HL-60 (cell line): Measurements from ENCODE around the gene CCM2.

ENCODE experiments used
- POLR2AphosphoS5 ChIP-seq: IDR thresholded peaks from 2 replicates; pipeline ENCODE4 v1.6.1; 2012; ENCODE audit warnings: low read depth
- SPI1 ChIP-seq: IDR thresholded peaks from 2 replicates; pipeline ENCODE4 v1.6.1; 2012; ENCODE audit warnings: low read depth, mild to moderate bottlenecking, borderline replicate concordance
- TF ChIP-seq, protein P1 (sequence below): IDR thresholded peaks from one replicate; pipeline ENCODE4 v1.5.1; 2011; ENCODE audit warnings: low read length, control low read depth, inconsistent platforms; ENCODE audit not compliant: insufficient read depth
- TF ChIP-seq, protein P2 (sequence below): IDR thresholded peaks from 2 replicates; pipeline ENCODE4 v1.6.1; 2012; ENCODE audit warnings: low read depth; ENCODE audit not compliant: insufficient replicate concordance

DNA sequence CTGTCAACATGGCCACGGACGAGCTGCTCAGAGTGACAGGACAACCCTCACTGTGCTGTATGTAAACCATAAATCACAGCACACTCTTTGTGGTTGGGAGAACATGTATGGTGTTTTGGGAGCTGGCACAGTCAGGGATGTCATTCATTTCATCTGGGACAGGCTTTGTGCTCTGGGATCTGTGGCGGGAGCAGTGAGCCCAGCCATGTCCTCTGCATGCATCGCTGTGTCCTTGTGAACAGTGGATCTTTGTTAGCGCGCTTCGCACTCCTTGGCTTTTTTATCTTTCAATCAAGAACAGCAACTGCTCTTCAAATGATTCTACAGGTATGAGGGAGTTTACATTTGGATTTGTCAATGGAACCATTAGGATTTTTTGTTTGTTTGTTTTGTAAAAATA is 7.1 kb downstream of the CCM2 start:
- TF ChIP-seq, protein P1, sequence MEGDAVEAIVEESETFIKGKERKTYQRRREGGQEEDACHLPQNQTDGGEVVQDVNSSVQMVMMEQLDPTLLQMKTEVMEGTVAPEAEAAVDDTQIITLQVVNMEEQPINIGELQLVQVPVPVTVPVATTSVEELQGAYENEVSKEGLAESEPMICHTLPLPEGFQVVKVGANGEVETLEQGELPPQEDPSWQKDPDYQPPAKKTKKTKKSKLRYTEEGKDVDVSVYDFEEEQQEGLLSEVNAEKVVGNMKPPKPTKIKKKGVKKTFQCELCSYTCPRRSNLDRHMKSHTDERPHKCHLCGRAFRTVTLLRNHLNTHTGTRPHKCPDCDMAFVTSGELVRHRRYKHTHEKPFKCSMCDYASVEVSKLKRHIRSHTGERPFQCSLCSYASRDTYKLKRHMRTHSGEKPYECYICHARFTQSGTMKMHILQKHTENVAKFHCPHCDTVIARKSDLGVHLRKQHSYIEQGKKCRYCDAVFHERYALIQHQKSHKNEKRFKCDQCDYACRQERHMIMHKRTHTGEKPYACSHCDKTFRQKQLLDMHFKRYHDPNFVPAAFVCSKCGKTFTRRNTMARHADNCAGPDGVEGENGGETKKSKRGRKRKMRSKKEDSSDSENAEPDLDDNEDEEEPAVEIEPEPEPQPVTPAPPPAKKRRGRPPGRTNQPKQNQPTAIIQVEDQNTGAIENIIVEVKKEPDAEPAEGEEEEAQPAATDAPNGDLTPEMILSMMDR, result no peak
- TF ChIP-seq, protein P2, sequence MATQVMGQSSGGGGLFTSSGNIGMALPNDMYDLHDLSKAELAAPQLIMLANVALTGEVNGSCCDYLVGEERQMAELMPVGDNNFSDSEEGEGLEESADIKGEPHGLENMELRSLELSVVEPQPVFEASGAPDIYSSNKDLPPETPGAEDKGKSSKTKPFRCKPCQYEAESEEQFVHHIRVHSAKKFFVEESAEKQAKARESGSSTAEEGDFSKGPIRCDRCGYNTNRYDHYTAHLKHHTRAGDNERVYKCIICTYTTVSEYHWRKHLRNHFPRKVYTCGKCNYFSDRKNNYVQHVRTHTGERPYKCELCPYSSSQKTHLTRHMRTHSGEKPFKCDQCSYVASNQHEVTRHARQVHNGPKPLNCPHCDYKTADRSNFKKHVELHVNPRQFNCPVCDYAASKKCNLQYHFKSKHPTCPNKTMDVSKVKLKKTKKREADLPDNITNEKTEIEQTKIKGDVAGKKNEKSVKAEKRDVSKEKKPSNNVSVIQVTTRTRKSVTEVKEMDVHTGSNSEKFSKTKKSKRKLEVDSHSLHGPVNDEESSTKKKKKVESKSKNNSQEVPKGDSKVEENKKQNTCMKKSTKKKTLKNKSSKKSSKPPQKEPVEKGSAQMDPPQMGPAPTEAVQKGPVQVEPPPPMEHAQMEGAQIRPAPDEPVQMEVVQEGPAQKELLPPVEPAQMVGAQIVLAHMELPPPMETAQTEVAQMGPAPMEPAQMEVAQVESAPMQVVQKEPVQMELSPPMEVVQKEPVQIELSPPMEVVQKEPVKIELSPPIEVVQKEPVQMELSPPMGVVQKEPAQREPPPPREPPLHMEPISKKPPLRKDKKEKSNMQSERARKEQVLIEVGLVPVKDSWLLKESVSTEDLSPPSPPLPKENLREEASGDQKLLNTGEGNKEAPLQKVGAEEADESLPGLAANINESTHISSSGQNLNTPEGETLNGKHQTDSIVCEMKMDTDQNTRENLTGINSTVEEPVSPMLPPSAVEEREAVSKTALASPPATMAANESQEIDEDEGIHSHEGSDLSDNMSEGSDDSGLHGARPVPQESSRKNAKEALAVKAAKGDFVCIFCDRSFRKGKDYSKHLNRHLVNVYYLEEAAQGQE, result no peak
- TF ChIP-seq POLR2AphosphoS5 (no peak), SPI1 (no peak)
